ENCODE data around the gene ELK1.

The ELK1 gene

DNA sequence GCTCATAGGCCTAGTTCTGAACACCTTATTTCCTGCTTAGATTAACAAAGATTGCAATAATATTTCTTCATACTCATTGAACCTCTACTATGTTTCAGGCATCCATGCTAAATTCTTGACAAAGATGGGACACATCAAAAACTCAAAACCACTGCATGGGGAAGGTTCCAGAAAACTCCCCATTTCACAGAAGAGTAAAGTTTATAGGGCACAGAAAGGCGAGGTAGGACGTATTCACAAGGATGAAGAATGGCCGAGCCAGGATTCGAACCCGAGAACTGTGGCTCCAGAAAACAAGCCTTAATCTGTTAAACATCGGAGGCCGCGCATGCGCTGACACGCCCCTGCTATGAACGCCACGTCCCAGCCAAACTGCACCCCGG, 7.9 kb upstream of the ELK1 start:
- Histone ChIP-seq H3K9ac (ENCODE audit: low read length) (peak overlapping the region; percentile 75), H3K4me3 (ENCODE audit: low read depth, low read length, poor library complexity, severe bottlenecking) (peak overlapping the region; percentile 76), H3K36me3 (ENCODE audit: insufficient read depth, low read length) (peaks cover 32% of the 10 kb centered on the region), H3K9me3 (ENCODE audit: low read length) (no peaks in the 10 kb centered on the region), H3K4me1 (ENCODE audit: insufficient read depth, low read length, severe bottlenecking) (peaks cover 12% of the 10 kb centered on the region), H3K27me3 (ENCODE audit: insufficient read depth, low read length) (no peaks in the 10 kb centered on the region), H3K79me2 (ENCODE audit: insufficient read depth, low read length) (no peaks in the 10 kb centered on the region), H3K4me2 (ENCODE audit: low read length) (peak overlapping the region; percentile 80), H3K27ac (ENCODE audit: low read depth, low read length, poor library complexity, severe bottlenecking) (peak overlapping the region; percentile 92), H4K20me1 (ENCODE audit: insufficient read depth, low read length) (no peaks in the 10 kb centered on the region), H2AFZ (ENCODE audit: low read length) (no peak overlapping the region), H3F3A (ENCODE audit: insufficient read depth, low read length) (no peaks in the 10 kb centered on the region), H3K9me2 (ENCODE audit: low read depth, low read length) (no peaks in the 10 kb centered on the region)
- TF ChIP-seq EZH2 (IDR thresholded peaks at IDR 0.05; ENCODE audit: borderline replicate concordance, low read length) (no peak), CTCF (IDR thresholded peaks at IDR 0.05; ENCODE audit: low read length) (no peak)

DNA sequence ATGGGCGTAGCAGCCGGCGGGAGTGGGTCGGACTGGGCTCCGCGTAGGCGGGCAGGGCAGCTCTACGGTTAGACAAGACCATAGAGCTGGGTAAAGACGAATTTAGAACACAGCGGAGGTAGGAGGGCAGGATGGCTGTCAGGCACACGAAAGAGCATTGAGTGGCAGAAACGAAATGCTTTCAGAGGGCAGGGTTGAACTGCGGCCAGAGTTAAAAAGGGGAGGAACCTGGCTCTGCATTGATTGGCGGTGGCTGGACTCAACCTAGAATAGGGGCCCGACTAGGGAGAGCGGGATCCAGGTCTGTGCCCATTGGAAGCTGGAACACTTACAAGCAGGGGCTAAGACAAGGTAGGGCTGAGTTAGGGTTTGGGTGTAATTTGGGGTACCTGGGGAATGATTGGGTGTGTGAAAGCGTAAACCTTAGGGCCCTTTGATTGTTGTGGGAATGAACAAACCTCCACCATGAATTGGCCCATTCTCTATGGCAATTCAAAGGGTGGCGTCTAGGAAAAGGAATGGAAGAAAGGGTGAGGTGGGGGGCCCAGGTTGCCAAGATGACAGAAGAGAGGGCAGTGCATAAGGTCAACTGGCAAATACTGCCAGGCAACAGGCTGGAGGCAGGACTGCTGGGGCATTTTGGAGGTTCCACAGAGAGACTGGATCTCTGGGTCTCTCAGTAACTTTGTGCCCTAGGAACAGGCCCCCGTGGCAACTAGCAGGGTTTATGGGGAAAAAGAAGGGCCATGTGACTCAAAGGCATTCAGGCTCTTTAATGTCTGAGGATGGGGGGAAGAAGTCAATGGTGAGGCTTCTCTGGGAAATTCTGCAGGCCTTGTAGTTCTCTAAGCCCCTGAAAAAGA, 911 bp upstream of the ELK1 start:
- Histone ChIP-seq H3K9me3 (ENCODE audit: low read length) (no peaks in the 10 kb centered on the region), H3K27ac (ENCODE audit: low read depth, low read length, poor library complexity, severe bottlenecking) (peak overlapping the region; percentile 58), H3K9me2 (ENCODE audit: low read depth, low read length) (no peaks in the 10 kb centered on the region), H2AFZ (ENCODE audit: low read length) (no peak overlapping the region), H4K20me1 (ENCODE audit: insufficient read depth, low read length) (no peaks in the 10 kb centered on the region), H3K36me3 (ENCODE audit: insufficient read depth, low read length) (peaks cover 33% of the 10 kb centered on the region), H3F3A (ENCODE audit: insufficient read depth, low read length) (no peaks in the 10 kb centered on the region), H3K4me1 (ENCODE audit: insufficient read depth, low read length, severe bottlenecking) (peaks cover 23% of the 10 kb centered on the region), H3K27me3 (ENCODE audit: insufficient read depth, low read length) (no peaks in the 10 kb centered on the region), H3K9ac (ENCODE audit: low read length) (peak overlapping the region; percentile 52), H3K79me2 (ENCODE audit: insufficient read depth, low read length) (no peaks in the 10 kb centered on the region), H3K4me3 (ENCODE audit: low read depth, low read length, poor library complexity, severe bottlenecking) (peak overlapping the region; percentile 60), H3K4me2 (ENCODE audit: low read length) (peak overlapping the region; percentile 74)
- TF ChIP-seq CTCF (IDR thresholded peaks at IDR 0.05; ENCODE audit: low read length), result no peak
- no peak for TF ChIP-seq EZH2 (IDR thresholded peaks at IDR 0.05; ENCODE audit: borderline replicate concordance, low read length)

DNA sequence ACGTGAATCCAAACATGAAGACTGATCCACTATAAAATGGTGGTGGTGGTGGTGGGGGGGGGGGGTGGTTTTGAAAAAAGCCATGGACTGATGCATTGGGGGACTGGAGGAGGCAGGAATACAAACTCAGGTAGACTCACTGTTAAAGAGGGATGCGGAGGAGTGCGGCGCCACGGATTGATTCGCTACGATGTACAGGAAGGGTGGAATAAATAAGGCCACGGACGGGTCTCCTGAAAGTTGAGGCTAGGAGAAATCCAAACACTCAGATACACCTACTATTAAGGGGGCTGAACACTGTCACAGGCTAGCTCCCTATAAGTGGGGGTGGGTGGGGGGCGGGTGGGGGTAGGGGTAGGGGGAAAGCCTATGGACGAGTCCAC, 591 bp downstream of the ELK1 start:
- H3K9me3 ChIP-seq (ENCODE audit: low read length), result no peaks in the 10 kb centered on the region
- no peaks in the 10 kb centered on the region for H3K79me2 ChIP-seq (ENCODE audit: insufficient read depth, low read length)
- H3K4me1 ChIP-seq (ENCODE audit: insufficient read depth, low read length, severe bottlenecking), result peaks cover 23% of the 10 kb centered on the region
- peak overlapping the region; percentile 94 for H3K4me3 ChIP-seq (ENCODE audit: low read depth, low read length, poor library complexity, severe bottlenecking)
- TF ChIP-seq CTCF (IDR thresholded peaks at IDR 0.05; ENCODE audit: low read length) (no peak), EZH2 (IDR thresholded peaks at IDR 0.05; ENCODE audit: borderline replicate concordance, low read length) (no peak)
- peak overlapping the region; percentile 82 for H3K4me2 ChIP-seq (ENCODE audit: low read length)
- no peak overlapping the region for H2AFZ ChIP-seq (ENCODE audit: low read length)
- H3K9ac ChIP-seq (ENCODE audit: low read length), result peak overlapping the region; percentile 86
- no peaks in the 10 kb centered on the region for H4K20me1 ChIP-seq (ENCODE audit: insufficient read depth, low read length)
- no peaks in the 10 kb centered on the region for H3K9me2 ChIP-seq (ENCODE audit: low read depth, low read length)
- H3K36me3 ChIP-seq (ENCODE audit: insufficient read depth, low read length), result peaks cover 23% of the 10 kb centered on the region
- H3K27ac ChIP-seq (ENCODE audit: low read depth, low read length, poor library complexity, severe bottlenecking), result peak overlapping the region; percentile 21
- no peaks in the 10 kb centered on the region for H3K27me3 ChIP-seq (ENCODE audit: insufficient read depth, low read length)
- no peaks in the 10 kb centered on the region for H3F3A ChIP-seq (ENCODE audit: insufficient read depth, low read length)

All from OCI-LY1 (cell line).